NT2/D1 (cell line): ENCODE results near the gene TACC3.

Source experiments
- YY1 ChIP-seq: IDR thresholded peaks from 2 replicates; pipeline ENCODE4 v1.6.1; 2011; ENCODE audit not compliant: insufficient read length, insufficient read depth
- ZNF274 ChIP-seq: IDR thresholded peaks from 2 replicates; pipeline ENCODE4 v1.6.1; 2011; ENCODE audit warnings: mild to moderate bottlenecking, low read depth, low read length

DNA sequence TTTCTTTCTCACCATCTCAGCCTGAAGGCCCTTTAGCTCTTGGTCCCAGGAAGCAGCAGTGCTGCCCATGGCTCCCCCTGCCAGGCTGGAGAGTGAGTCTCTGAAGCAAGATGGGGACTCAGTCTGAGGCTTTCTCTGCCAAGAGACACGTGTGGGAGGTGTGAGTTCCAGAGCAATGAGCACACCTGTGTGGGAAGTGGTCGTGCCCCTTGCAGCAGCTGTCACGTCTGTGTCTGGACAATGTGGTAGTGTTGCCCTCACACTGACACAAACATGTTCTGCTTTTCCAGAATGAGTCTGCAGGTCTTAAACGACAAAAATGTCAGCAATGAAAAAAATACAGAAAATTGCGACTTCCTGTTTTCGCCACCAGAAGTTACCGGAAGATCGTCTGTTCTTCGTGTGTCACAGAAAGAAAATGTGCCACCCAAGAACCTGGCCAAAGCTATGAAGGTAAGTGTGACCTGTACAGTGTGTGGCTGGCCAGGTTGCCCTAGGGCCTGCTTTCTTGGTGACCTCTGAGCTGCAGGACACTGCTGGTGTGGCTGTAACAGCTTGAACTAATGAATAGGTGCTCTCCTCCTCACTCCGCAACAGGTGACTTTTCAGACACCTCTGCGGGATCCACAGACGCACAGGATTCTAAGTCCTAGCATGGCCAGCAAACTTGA, 1.9 kb downstream of the TACC3 start:
- TF ChIP-seq YY1 (no peak), ZNF274 (no peak)
